Neural cell (in vitro differentiated cells): ENCODE measurements around the gene GABBR2. TPM values are rescaled to one million over a fixed set of nuclear protein-coding genes. Genes with fewer than 3 reads are reported as not detected.

ENCODE experiments used
- H2AFZ ChIP-seq: fragments of 200-600, 300-800 bp; sonication (generic), shearing (Covaris generic); 2 replicates; pipeline ENCODE4 v1.6.0; 2014; ENCODE audit warnings: low read depth, mild to moderate bottlenecking, antibody characterized with exemption, low read length, moderate library complexity
- H3F3A ChIP-seq: fragments of 200-600 bp; shearing (Covaris generic); 2 replicates; pipeline ENCODE4 v1.6.1; 2016; ENCODE audit warnings: mild to moderate bottlenecking, moderate library complexity, mixed read lengths, antibody characterized with exemption, low read length; ENCODE audit not compliant: insufficient read depth, poor library complexity, severe bottlenecking
- H3K27ac ChIP-seq: fragments of 200-600, 300-800 bp; sonication (generic), shearing (Covaris generic); 2 replicates; pipeline ENCODE4 v1.5.1; 2014; ENCODE audit warnings: mild to moderate bottlenecking, low read length, moderate library complexity
- H3K27me3 ChIP-seq: fragments of 300-800, 200-600 bp; sonication (generic), shearing (Covaris generic); 2 replicates; pipeline ENCODE4 v1.6.0; 2014; ENCODE audit warnings: mild to moderate bottlenecking, low read depth, low read length, moderate library complexity; ENCODE audit not compliant: insufficient read depth
- H3K36me3 ChIP-seq: fragments of 300-800, 200-600 bp; sonication (generic), shearing (Covaris generic); 2 replicates; pipeline ENCODE4 v1.5.1; 2014; ENCODE audit warnings: mild to moderate bottlenecking, antibody characterized with exemption, low read length, moderate library complexity; ENCODE audit not compliant: insufficient read depth
- H3K4me2 ChIP-seq: fragments of 300-800, 200-600 bp; sonication (generic), shearing (Covaris generic); 2 replicates; pipeline ENCODE4 v1.6.0; 2014; ENCODE audit warnings: mild to moderate bottlenecking, low read length
- H3K4me3 ChIP-seq: fragments of 300-800, 200-600 bp; sonication (generic), shearing (Covaris generic); 2 replicates; pipeline ENCODE4 v1.5.1; 2014; ENCODE audit warnings: mild to moderate bottlenecking, low read length, moderate library complexity
- H3K79me2 ChIP-seq: fragments of 200-600 bp; shearing (Covaris generic); replicated peaks from 2 replicates; pipeline ENCODE4 v1.6.0; 2014; ENCODE audit warnings: mild to moderate bottlenecking, low read length, moderate library complexity; ENCODE audit not compliant: insufficient read depth
- H3K9ac ChIP-seq: fragments of 300-800, 200-600 bp; sonication (generic), shearing (Covaris generic); 2 replicates; pipeline ENCODE4 v1.6.1; 2016; ENCODE audit warnings: mild to moderate bottlenecking, low read length, mixed read lengths
- H3K9me2 ChIP-seq: fragments of 200-600 bp; shearing (Covaris generic); 2 replicates; pipeline ENCODE4 v1.6.1; 2016; ENCODE audit warnings: mild to moderate bottlenecking, low read length, mixed read lengths; ENCODE audit not compliant: insufficient read depth
- H3K9me3 ChIP-seq: fragments of 200-600, 300-800 bp; sonication (generic), shearing (Covaris generic); 2 replicates; pipeline ENCODE4 v1.6.1; 2016; ENCODE audit warnings: mild to moderate bottlenecking, mixed run types, low read length, moderate library complexity, mixed read lengths
- H4K20me1 ChIP-seq: fragments of 200-600 bp; shearing (Covaris generic); 2 replicates; pipeline ENCODE4 v1.6.1; 2016; ENCODE audit warnings: mild to moderate bottlenecking, mixed run types; ENCODE audit not compliant: insufficient read depth
- EP300 ChIP-seq: fragments of 450-650 bp; conservative IDR thresholded peaks from 2 replicates; pipeline ENCODE4 v1.6.1; 2014; ENCODE audit warnings: antibody characterized with exemption, mild to moderate bottlenecking, moderate library complexity; ENCODE audit not compliant: poor library complexity, severe bottlenecking
- EZH2 ChIP-seq: fragments of 200-600, 300-800 bp; shearing (Covaris generic), sonication (generic); IDR thresholded peaks from 2 replicates; pipeline ENCODE4 v1.6.1; 2014; ENCODE audit warnings: antibody characterized with exemption, low read length, borderline replicate concordance, mild to moderate bottlenecking; ENCODE audit not compliant: insufficient read depth, poor library complexity, severe bottlenecking
- MXI1 ChIP-seq: fragments of 450-650 bp; conservative IDR thresholded peaks from 2 replicates; pipeline ENCODE4 v1.6.1; 2014; ENCODE audit warnings: antibody characterized with exemption, mild to moderate bottlenecking; ENCODE audit not compliant: poor library complexity, severe bottlenecking
- POLR2AphosphoS5 ChIP-seq: IDR thresholded peaks from 2 replicates; pipeline ENCODE4 v1.6.1; 2012
- RAD21 ChIP-seq: fragments of 450-650 bp; conservative IDR thresholded peaks from 2 replicates; pipeline ENCODE4 v1.6.1; 2014; ENCODE audit warnings: antibody characterized with exemption, mild to moderate bottlenecking, moderate library complexity
- SMC3 ChIP-seq: fragments of 450-650 bp; conservative IDR thresholded peaks from 2 replicates; pipeline ENCODE4 v1.6.1; 2014; ENCODE audit warnings: antibody characterized with exemption, mild to moderate bottlenecking, moderate library complexity; ENCODE audit not compliant: poor library complexity
- TAF1 ChIP-seq: IDR thresholded peaks from 2 replicates; pipeline ENCODE4 v1.6.1; 2012; ENCODE audit warnings: low read depth
- polyA plus RNA-seq: library from polyadenylated mRNA; depleted of rRNA; stranded (reverse); fragments of >200 nt; gene quantifications from 2 replicates; pipeline ENCODE4 v1.2.3, GENCODE V29; 2014
- TF ChIP-seq, protein P1 (sequence below): IDR thresholded peaks from 2 replicates; pipeline ENCODE4 v1.6.1; 2012; ENCODE audit warnings: borderline replicate concordance
- TF ChIP-seq, protein P2 (sequence below): fragments of 450-650 bp; IDR thresholded peaks from 2 replicates; pipeline ENCODE4 v1.5.1; 2014; ENCODE audit warnings: antibody characterized with exemption, mild to moderate bottlenecking, moderate library complexity; ENCODE audit not compliant: poor library complexity, severe bottlenecking

Gene GABBR2
- polyA plus RNA-seq, 1 donor from 2014 or later, result 7.1 TPM

DNA sequence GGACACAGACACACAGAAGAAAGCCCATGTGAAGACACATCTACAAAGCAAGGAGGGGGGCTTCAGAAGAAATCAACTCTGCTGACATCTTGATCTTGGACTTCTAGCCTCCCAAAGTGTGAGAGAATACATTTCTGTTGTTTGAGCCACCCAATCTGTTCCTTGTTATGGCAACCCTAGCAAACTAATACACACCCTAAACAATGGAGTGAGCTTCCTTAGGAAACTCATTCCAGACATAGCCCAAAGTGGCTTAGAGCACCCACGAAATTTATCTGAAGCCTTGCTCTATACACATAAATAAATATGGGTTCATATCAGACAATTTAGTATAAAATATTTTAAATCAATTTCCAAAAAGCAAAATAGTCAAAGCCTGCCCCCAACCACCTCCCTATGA is 445.7 kb downstream of the GABBR2 start:
- Histone ChIP-seq H3K27me3 (no peaks in the 10 kb centered on the region), H2AFZ (no peak overlapping the region), H3F3A (no peaks in the 10 kb centered on the region), H3K9ac (no peak overlapping the region), H3K79me2 (no peaks in the 10 kb centered on the region), H4K20me1 (no peaks in the 10 kb centered on the region), H3K4me3 (no peak overlapping the region), H3K36me3 (no peaks in the 10 kb centered on the region), H3K9me2 (no peaks in the 10 kb centered on the region), H3K9me3 (no peaks in the 10 kb centered on the region), H3K4me2 (no peak overlapping the region), H3K27ac (no peak overlapping the region)
- TF ChIP-seq EP300 (no peak), EZH2 (no peak), MXI1 (no peak), TAF1 (no peak), SMC3 (no peak), POLR2AphosphoS5 (no peak), RAD21 (no peak)
- TF ChIP-seq, protein P1, sequence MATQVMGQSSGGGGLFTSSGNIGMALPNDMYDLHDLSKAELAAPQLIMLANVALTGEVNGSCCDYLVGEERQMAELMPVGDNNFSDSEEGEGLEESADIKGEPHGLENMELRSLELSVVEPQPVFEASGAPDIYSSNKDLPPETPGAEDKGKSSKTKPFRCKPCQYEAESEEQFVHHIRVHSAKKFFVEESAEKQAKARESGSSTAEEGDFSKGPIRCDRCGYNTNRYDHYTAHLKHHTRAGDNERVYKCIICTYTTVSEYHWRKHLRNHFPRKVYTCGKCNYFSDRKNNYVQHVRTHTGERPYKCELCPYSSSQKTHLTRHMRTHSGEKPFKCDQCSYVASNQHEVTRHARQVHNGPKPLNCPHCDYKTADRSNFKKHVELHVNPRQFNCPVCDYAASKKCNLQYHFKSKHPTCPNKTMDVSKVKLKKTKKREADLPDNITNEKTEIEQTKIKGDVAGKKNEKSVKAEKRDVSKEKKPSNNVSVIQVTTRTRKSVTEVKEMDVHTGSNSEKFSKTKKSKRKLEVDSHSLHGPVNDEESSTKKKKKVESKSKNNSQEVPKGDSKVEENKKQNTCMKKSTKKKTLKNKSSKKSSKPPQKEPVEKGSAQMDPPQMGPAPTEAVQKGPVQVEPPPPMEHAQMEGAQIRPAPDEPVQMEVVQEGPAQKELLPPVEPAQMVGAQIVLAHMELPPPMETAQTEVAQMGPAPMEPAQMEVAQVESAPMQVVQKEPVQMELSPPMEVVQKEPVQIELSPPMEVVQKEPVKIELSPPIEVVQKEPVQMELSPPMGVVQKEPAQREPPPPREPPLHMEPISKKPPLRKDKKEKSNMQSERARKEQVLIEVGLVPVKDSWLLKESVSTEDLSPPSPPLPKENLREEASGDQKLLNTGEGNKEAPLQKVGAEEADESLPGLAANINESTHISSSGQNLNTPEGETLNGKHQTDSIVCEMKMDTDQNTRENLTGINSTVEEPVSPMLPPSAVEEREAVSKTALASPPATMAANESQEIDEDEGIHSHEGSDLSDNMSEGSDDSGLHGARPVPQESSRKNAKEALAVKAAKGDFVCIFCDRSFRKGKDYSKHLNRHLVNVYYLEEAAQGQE, result no peak
- TF ChIP-seq, protein P2, sequence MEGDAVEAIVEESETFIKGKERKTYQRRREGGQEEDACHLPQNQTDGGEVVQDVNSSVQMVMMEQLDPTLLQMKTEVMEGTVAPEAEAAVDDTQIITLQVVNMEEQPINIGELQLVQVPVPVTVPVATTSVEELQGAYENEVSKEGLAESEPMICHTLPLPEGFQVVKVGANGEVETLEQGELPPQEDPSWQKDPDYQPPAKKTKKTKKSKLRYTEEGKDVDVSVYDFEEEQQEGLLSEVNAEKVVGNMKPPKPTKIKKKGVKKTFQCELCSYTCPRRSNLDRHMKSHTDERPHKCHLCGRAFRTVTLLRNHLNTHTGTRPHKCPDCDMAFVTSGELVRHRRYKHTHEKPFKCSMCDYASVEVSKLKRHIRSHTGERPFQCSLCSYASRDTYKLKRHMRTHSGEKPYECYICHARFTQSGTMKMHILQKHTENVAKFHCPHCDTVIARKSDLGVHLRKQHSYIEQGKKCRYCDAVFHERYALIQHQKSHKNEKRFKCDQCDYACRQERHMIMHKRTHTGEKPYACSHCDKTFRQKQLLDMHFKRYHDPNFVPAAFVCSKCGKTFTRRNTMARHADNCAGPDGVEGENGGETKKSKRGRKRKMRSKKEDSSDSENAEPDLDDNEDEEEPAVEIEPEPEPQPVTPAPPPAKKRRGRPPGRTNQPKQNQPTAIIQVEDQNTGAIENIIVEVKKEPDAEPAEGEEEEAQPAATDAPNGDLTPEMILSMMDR, result no peak

DNA sequence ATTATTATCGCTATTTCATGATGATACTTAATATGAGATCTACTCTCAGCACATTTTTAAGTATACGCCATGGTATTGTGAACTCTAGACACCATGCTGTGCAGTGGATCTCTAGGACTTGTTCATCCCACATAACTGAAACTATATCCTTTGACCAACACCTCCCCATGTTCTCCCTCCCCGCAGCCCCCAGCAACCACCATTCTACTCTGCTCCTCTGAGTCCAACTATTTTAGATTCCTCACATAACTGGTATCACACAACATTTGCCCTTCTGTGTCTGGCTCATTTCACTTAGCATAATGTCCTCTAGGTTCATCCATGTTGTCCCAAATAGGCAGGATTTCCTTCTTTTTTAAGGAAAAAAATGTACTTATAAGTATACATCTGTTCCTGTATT is 446.7 kb downstream of the GABBR2 start:
- no peaks in the 10 kb centered on the region for H4K20me1 ChIP-seq
- no peak overlapping the region for H3K27ac ChIP-seq
- no peaks in the 10 kb centered on the region for H3K79me2 ChIP-seq
- no peaks in the 10 kb centered on the region for H3K9me2 ChIP-seq
- H3K4me2 ChIP-seq, result no peak overlapping the region
- no peaks in the 10 kb centered on the region for H3K27me3 ChIP-seq
- no peaks in the 10 kb centered on the region for H3K36me3 ChIP-seq
- H3F3A ChIP-seq, result no peaks in the 10 kb centered on the region
- H3K9me3 ChIP-seq, result no peaks in the 10 kb centered on the region
- H2AFZ ChIP-seq, result no peak overlapping the region
- H3K4me3 ChIP-seq, result no peak overlapping the region
- TF ChIP-seq MXI1 (no peak), TAF1 (no peak), EP300 (no peak), EZH2 (no peak), SMC3 (no peak), POLR2AphosphoS5 (no peak), RAD21 (no peak)
- TF ChIP-seq, protein P1, result no peak
- TF ChIP-seq, protein P2, result no peak
- H3K9ac ChIP-seq, result no peak overlapping the region
